GM12872 (cell line): ENCODE results near the gene BLM.

ENCODE experiments used
- CTCF ChIP-seq: IDR thresholded peaks from 3 replicates; pipeline ENCODE4 v1.5.1; 2011; ENCODE audit warnings: low read depth, mild to moderate bottlenecking, low read length, moderate library complexity; ENCODE audit not compliant: insufficient read depth

The BLM gene

GRCh38 chr15:90840954-90841353 lies 123.8 kb downstream of the BLM start:
- TF ChIP-seq CTCF: no peak

GRCh38 chr15:90844696-90845095 lies 127.5 kb downstream of the BLM start:
- TF ChIP-seq CTCF: no peak

GRCh38 chr15:90845201-90845949 lies 128.2 kb downstream of the BLM start:
- no peak for TF ChIP-seq CTCF

GRCh38 chr15:90851114-90851513 lies 134.0 kb downstream of the BLM start:
- no peak for TF ChIP-seq CTCF

GRCh38 chr15:90851940-90852339 lies 134.8 kb downstream of the BLM start:
- TF ChIP-seq CTCF: no peak

GRCh38 chr15:90855139-90855538 lies 138.0 kb downstream of the BLM start:
- no peak for TF ChIP-seq CTCF

- TF ChIP-seq CTCF: no peak
These were observed 140.2 kb downstream of the BLM start for GRCh38 chr15:90857337-90857736.
